SK-N-SH (cell line): Measurements from ENCODE around the gene BMP6. TPM values are rescaled to one million over a fixed set of nuclear protein-coding genes. Genes with fewer than 3 reads are reported as not detected.
A peak's percentile ranks its signal among the peaks of the same experiment; 100 is the strongest.

Experiments used
- CTCF ChIA-PET: fragments of 300-600, 350-600 bp; formaldehyde crosslinking; extraction: SDS; loops from one replicate; lab custom pipeline; 2021; lab: Yijun Ruan, JAX
- POLR2A ChIA-PET: fragments of 350-600 bp; sonication (Branson Sonifier 250); formaldehyde crosslinking; extraction: SDS; loops from one replicate; lab custom pipeline; 2020; ENCODE audit warnings: antibody characterized with exemption, inconsistent platforms; lab: Yijun Ruan, JAX
- DNase-seq: peaks from one replicate; pipeline ENCODE4 v3.0.0; 2012
- H2AFZ ChIP-seq: fragments of 200-600 bp; sonication (generic); 2 replicates; pipeline ENCODE4 v1.8.1; 2016; ENCODE audit warnings: antibody characterized with exemption, mild to moderate bottlenecking, low read depth
- H3F3A ChIP-seq: fragments of 200-600 bp; sonication (generic); replicated peaks from 2 replicates; pipeline ENCODE3; 2016; ENCODE audit warnings: antibody characterized with exemption, mild to moderate bottlenecking; ENCODE audit not compliant: insufficient read depth
- H3K27ac ChIP-seq, 2 experiments: fragments of 200-500 bp in 1 of 2; fragments of 200-600 bp in 1 of 2; sonication (Bioruptor generic) in 1 of 2; sonication (generic), shearing (Covaris generic) in 1 of 2; 2 replicates each; pipeline versions ENCODE4 v1.5.1 to v1.6.1; 2014 to 2016; ENCODE audit warnings: low read depth in 2 of 2, inconsistent platforms in 1 of 2, low read length in 1 of 2, mild to moderate bottlenecking in 1 of 2, mixed read lengths in 1 of 2
- H3K27me3 ChIP-seq: fragments of 200-600 bp; sonication (generic), shearing (Covaris generic); 2 replicates; pipeline ENCODE4 v1.6.1; 2016; ENCODE audit warnings: mixed run types; ENCODE audit not compliant: insufficient read depth
- H3K36me3 ChIP-seq, 2 experiments: fragments of 200-500 bp in 1 of 2; fragments of 200-600 bp in 1 of 2; sonication (Bioruptor generic) in 1 of 2; sonication (generic) in 1 of 2; replicated peaks in 1 of 2; 2 replicates each; pipeline versions ENCODE3 to v1.5.1; 2014 to 2016; ENCODE audit warnings: low read length in 1 of 2, mild to moderate bottlenecking in 1 of 2; ENCODE audit not compliant: insufficient read depth in 2 of 2, control insufficient read depth in 1 of 2
- H3K4me1 ChIP-seq, 2 experiments: fragments of 200-500 bp in 1 of 2; fragments of 200-600 bp in 1 of 2; sonication (Bioruptor generic) in 1 of 2; sonication (generic), shearing (Covaris generic) in 1 of 2; 2 replicates each; pipeline versions ENCODE4 v1.5.1 to v1.6.1; 2014 to 2016; ENCODE audit warnings: low read depth in 1 of 2, low read length in 1 of 2, mixed run types in 1 of 2; ENCODE audit not compliant: insufficient read depth in 2 of 2, control insufficient read depth in 1 of 2
- H3K4me2 ChIP-seq: fragments of 200-600 bp; sonication (generic), shearing (Covaris generic); 2 replicates; pipeline ENCODE4 v1.6.1; 2017; ENCODE audit warnings: mixed run types
- H3K4me3 ChIP-seq, 2 experiments: fragments of 200-500 bp in 1 of 2; fragments of 200-600 bp in 1 of 2; sonication (Bioruptor generic) in 1 of 2; sonication (generic), shearing (Covaris generic) in 1 of 2; 2 replicates each; pipeline versions ENCODE4 v1.5.1 to v1.8.1; 2014 to 2016; ENCODE audit warnings: low read depth in 2 of 2, inconsistent platforms in 1 of 2, low read length in 1 of 2, mild to moderate bottlenecking in 1 of 2, mixed read lengths in 1 of 2, moderate library complexity in 1 of 2
- H3K79me2 ChIP-seq: fragments of 200-600 bp; sonication (generic); 2 replicates; pipeline ENCODE4 v1.8.1; 2017; ENCODE audit warnings: mild to moderate bottlenecking; ENCODE audit not compliant: insufficient read depth
- H3K9ac ChIP-seq: fragments of 200-600 bp; sonication (generic); 2 replicates; pipeline ENCODE4 v1.6.1; 2017; ENCODE audit warnings: mixed run types
- H3K9me2 ChIP-seq: fragments of 200-600 bp; sonication (generic); 2 replicates; pipeline ENCODE4 v1.6.1; 2017; ENCODE audit warnings: mixed run types
- H3K9me3 ChIP-seq: fragments of 200-600 bp; sonication (generic); 2 replicates; pipeline ENCODE4 v1.6.1; 2017; ENCODE audit warnings: mixed run types, mild to moderate bottlenecking, moderate library complexity
- H4K20me1 ChIP-seq: fragments of 200-600 bp; sonication (generic); 2 replicates; pipeline ENCODE4 v1.6.1; 2017; ENCODE audit warnings: mild to moderate bottlenecking, mixed run types; ENCODE audit not compliant: insufficient read depth
- ELF1 ChIP-seq: IDR thresholded peaks from 2 replicates; pipeline ENCODE4 v1.4.0; 2012
- EP300 ChIP-seq, 2 experiments: IDR thresholded peaks; 2 replicates each; pipeline versions ENCODE4 v1.4.0 to v1.6.1; 2012; ENCODE audit warnings: borderline replicate concordance in 1 of 2, low read depth in 1 of 2, low read length in 1 of 2
- FOXJ3 ChIP-seq: sonication (generic); formaldehyde crosslinking; IDR thresholded peaks from 2 replicates; pipeline ENCODE4 v1.5.1; 2020; ENCODE audit warnings: mild to moderate bottlenecking, missing genetic modification reagents
- RAD21 ChIP-seq: IDR thresholded peaks from 2 replicates; pipeline ENCODE4 v1.6.1; 2012; ENCODE audit warnings: mild to moderate bottlenecking, low read length
- RFX5 ChIP-seq: IDR thresholded peaks from 2 replicates; pipeline ENCODE4 v1.6.1; 2012; ENCODE audit warnings: mild to moderate bottlenecking, improper control_type of control experiment, low read length
- TAF1 ChIP-seq: IDR thresholded peaks from 2 replicates; pipeline ENCODE4 v1.6.1; 2012; ENCODE audit warnings: low read depth, mild to moderate bottlenecking, low read length, moderate library complexity, borderline replicate concordance
- TCF12 ChIP-seq: IDR thresholded peaks from 2 replicates; pipeline ENCODE4 v1.4.0; 2012
- WGBS: methylation state at CpG from one replicate; pipeline ENCODE4 v1.1.6; 2017; ENCODE audit warnings: low lambda C conversion rate; 5-methylcytosine and 5-hydroxymethylcytosine counted together
- polyA plus RNA-seq, 3 experiments: library from polyadenylated mRNA; depleted of rRNA; stranded (reverse); fragments of >200 nt; gene quantifications; 2 replicates each; pipeline ENCODE4 v1.2.3, GENCODE V29; 2012
- TF ChIP-seq, protein P1 (sequence below): IDR thresholded peaks from 2 replicates; pipeline ENCODE4 v1.4.0; 2012; ENCODE audit warnings: low read depth, borderline replicate concordance

BMP6 gene
- polyA plus RNA-seq, 1 of the 3 experiments (the other 2 are of a cell fraction), result not detected

GRCh38 chr6:7693827-7694226 is 32.1 kb upstream of the BMP6 start:
- Histone ChIP-seq H3K27ac (no peak overlapping the region), H3K9me3 (no peaks in the 10 kb centered on the region), H3K4me3 (no peak overlapping the region), H3F3A (peaks cover 17% of the 10 kb centered on the region), H3K27me3 (peaks cover 15% of the 10 kb centered on the region; the same call in 1 of the 2 replicates), H2AFZ (no peak overlapping the region), H3K9ac (no peak overlapping the region), H3K36me3 (no peaks in the 10 kb centered on the region)
- DNase-seq, result no peak
- WGBS, result 55% methylated on average over 10 of the region's 10 CpGs
- CTCF ChIA-PET, result no interaction called here
- TF ChIP-seq EP300 (IDR thresholded peaks at IDR 0.05; ENCODE audit: borderline replicate concordance in 1 of 2, low read depth in 1 of 2, low read length in 1 of 2), result no peak
- TF ChIP-seq ELF1, result no peak
- TF ChIP-seq RFX5, result no peak
- TF ChIP-seq, all 33 proteins: peak for 0
- Histone ChIP-seq H4K20me1 (no peaks in the 10 kb centered on the region), H3K4me2 (no peak overlapping the region), H3K4me1 (peaks cover 0 to 9% of the 10 kb centered on the region in 2 experiments; a peak in 1 of 4 replicates), H3K79me2 (no peaks in the 10 kb centered on the region), H3K9me2 (no peaks in the 10 kb centered on the region)
- POLR2A ChIA-PET, result no interaction called here

DNA sequence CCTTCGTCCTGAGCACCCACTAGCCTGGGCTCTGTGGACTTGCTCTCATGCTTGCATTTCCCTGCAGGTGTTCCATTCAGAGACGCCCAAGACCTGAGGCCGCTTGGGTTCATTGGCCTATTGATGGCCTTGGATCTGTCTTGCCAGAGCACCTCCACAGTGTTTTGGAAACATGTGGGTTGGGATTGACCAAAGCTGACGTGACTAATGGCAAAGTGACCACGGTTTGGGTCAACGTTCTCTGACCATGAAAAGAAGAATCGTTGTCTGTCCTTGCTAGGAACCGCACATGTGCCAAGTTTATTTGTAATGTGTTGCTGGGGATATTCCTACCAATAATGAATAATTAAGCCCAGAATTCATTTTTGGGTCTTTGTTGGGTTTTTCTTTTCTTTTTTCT is 29.8 kb upstream of the BMP6 start:
- H3F3A ChIP-seq, result peaks cover 17% of the 10 kb centered on the region
- H3K4me1 ChIP-seq, result peaks cover 0 to 9% of the 10 kb centered on the region in 2 experiments; a peak in 1 of 4 replicates
- POLR2A ChIA-PET, result no interaction called here
- H3K9me2 ChIP-seq, result no peaks in the 10 kb centered on the region
- no peaks in the 10 kb centered on the region for H3K79me2 ChIP-seq
- H3K27ac ChIP-seq, result no peak overlapping the region
- WGBS, result 51% methylated on average over 8 of the region's 8 CpGs
- no peaks in the 10 kb centered on the region for H3K36me3 ChIP-seq
- H2AFZ ChIP-seq, result no peak overlapping the region
- H4K20me1 ChIP-seq, result no peaks in the 10 kb centered on the region
- no peak for DNase-seq
- no peak overlapping the region for H3K9ac ChIP-seq
- CTCF ChIA-PET, result interaction anchor here (1.4 kb wide), 1 partner anchor 9 kb away, joined by 4 read pairs; no protein-coding TSS in a partner anchor
- TF ChIP-seq TCF12 (no peak), TAF1 (no peak)
- H3K27me3 ChIP-seq, result no peaks in the 10 kb centered on the region
- no peak overlapping the region for H3K4me3 ChIP-seq
- no peaks in the 10 kb centered on the region for H3K9me3 ChIP-seq
- no peak overlapping the region for H3K4me2 ChIP-seq

GRCh38 chr6:7697432-7697819 is 28.5 kb upstream of the BMP6 start:
- Histone ChIP-seq H3K27ac (peak overlapping the region in 1 of 2 experiments; percentile 50; a peak in 2 of 4 replicates), H3K79me2 (no peaks in the 10 kb centered on the region), H3K9ac (no peak overlapping the region), H3K4me1 (peaks cover 0 to under 1% of the 10 kb centered on the region in 2 experiments; a peak in 1 of 4 replicates), H3K9me3 (no peaks in the 10 kb centered on the region), H4K20me1 (no peaks in the 10 kb centered on the region), H3K27me3 (no peaks in the 10 kb centered on the region), H3F3A (peaks cover 10% of the 10 kb centered on the region), H3K9me2 (no peaks in the 10 kb centered on the region), H2AFZ (peak overlapping the region; percentile 76; the same call in 1 of the 2 replicates), H3K4me2 (peak overlapping the region; percentile 64), H3K36me3 (no peaks in the 10 kb centered on the region), H3K4me3 (peak overlapping the region in 1 of 2 experiments; percentile 56; a peak in 1 of 4 replicates)
- TF ChIP-seq, protein P1, sequence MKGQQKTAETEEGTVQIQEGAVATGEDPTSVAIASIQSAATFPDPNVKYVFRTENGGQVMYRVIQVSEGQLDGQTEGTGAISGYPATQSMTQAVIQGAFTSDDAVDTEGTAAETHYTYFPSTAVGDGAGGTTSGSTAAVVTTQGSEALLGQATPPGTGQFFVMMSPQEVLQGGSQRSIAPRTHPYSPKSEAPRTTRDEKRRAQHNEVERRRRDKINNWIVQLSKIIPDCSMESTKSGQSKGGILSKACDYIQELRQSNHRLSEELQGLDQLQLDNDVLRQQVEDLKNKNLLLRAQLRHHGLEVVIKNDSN, result no peak
- no peak for TF ChIP-seq RAD21
- TF ChIP-seq FOXJ3 (CRISPR knock-in tag), result no peak
- ChIA-PET CTCF (no interaction called here), POLR2A (no interaction called here)
- no peak for DNase-seq
- WGBS, result 16% methylated on average over 4 of the region's 4 CpGs
